Measurements from ENCODE around the gene SLC25A5.

Gene SLC25A5

GRCh38 chrX:119505945-119506344 lies 37.7 kb downstream of the SLC25A5 start:
- no peak for DNase-seq (ENCODE audit: low read depth)

GRCh38 chrX:119507206-119507605 lies 39.0 kb downstream of the SLC25A5 start:
- DNase-seq (ENCODE audit: low read depth): no peak

DNA sequence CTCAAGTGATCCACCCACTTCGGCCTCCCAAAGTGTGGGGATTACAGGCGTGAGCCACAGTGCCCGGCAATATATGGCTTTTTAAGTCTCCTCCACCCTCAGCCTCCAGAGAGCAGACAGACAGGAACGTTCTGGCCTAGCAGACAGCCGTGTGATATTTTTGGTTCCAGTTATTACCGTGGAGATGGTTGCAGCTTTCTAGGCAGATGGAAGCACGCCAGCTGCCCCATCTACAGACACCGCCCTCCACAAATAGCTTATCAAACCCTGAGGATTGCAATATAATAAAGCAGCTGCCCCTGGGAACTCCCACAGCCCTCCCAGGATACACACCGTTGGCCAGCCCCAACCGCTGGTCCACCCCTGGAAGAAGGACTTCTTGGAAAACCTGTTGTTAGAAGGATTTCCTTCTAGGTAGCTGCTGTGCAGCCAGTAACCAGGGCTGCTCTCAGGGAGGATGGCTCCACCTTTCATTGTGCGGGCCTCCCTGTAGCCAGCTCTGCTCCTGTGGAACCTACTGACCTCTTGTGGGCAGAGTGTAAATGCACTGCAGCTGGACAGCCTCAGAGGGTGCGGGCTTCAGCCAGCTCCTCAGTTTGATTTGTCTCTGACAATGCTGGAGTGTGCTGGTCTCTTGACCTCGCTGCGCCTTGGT lies 44.0 kb downstream of the SLC25A5 start:
- no peak for DNase-seq (ENCODE audit: low read depth)

DNA sequence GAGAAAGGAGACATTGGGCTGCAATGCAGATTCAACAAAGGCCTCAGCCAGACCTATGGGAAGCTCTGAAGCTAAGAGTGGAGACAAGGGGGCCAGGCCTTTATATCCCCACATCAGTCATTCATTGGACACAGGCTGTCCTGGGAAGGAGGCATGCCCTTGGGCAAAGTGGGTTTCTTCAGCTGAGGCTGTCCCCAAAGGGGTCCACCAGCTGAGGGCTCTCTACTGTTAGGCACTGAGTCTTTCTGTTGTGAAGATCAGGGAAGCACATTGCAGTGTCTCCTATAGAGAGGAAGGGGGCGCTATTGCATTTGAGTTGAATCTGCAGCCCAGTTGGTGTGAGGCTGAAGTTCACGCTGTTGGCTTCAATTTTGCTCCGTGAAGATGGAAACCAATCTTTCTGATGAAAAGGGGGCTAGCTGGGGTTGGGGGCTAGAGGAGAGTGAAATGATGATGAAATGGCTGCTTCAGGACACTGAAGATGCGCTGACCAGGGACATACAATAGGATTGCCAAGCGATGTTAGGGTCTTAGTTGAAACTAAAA lies 48.0 kb downstream of the SLC25A5 start:
- DNase-seq (ENCODE audit: low read depth): no peak

- no peak for DNase-seq (ENCODE audit: low read depth)
Measured at GRCh38 chrX:119518371-119518770, 50.1 kb downstream of the SLC25A5 start.
